Inferior parietal cortex (tissue), 1 donor: ENCODE measurements around the gene ESPN.

ENCODE experiments used
- DNase-seq: peaks from one replicate; pipeline ENCODE4 v3.0.0-alpha.2; 2016; ENCODE audit errors: extremely low spot score

Gene ESPN

GRCh38 chr1:6497215-6497866 is 72.8 kb downstream of the ESPN start:
- no peak for DNase-seq

GRCh38 chr1:6497867-6498575 is 73.4 kb downstream of the ESPN start:
- no peak for DNase-seq

GRCh38 chr1:6498576-6499111 is 74.1 kb downstream of the ESPN start:
- no peak for DNase-seq

- DNase-seq, result no peak
These were observed 74.7 kb downstream of the ESPN start for GRCh38 chr1:6499296-6499695.

GRCh38 chr1:6500544-6501278 is 76.1 kb downstream of the ESPN start:
- DNase-seq, result no peak

GRCh38 chr1:6501279-6501813 is 76.8 kb downstream of the ESPN start:
- no peak for DNase-seq

GRCh38 chr1:6502000-6502891 is 77.7 kb downstream of the ESPN start:
- no peak for DNase-seq

GRCh38 chr1:6503884-6504602 is 79.5 kb downstream of the ESPN start:
- DNase-seq, result no peak

- DNase-seq, result no peak
These were observed 80.3 kb downstream of the ESPN start for GRCh38 chr1:6504887-6505286.

- DNase-seq, result no peak
These were observed 81.0 kb downstream of the ESPN start for GRCh38 chr1:6505367-6506209.

- no peak for DNase-seq
These were observed 81.8 kb downstream of the ESPN start for GRCh38 chr1:6506210-6507036.

GRCh38 chr1:6507037-6507428 is 82.5 kb downstream of the ESPN start:
- no peak for DNase-seq

- no peak for DNase-seq
These were observed 82.9 kb downstream of the ESPN start for GRCh38 chr1:6507461-6507911.

- no peak for DNase-seq
These were observed 83.7 kb downstream of the ESPN start for GRCh38 chr1:6508154-6508815.

- DNase-seq, result no peak
These were observed 84.2 kb downstream of the ESPN start for GRCh38 chr1:6508816-6509189.

GRCh38 chr1:6509220-6509918 is 84.8 kb downstream of the ESPN start:
- no peak for DNase-seq

GRCh38 chr1:6509919-6510291 is 85.3 kb downstream of the ESPN start:
- no peak for DNase-seq

- no peak for DNase-seq
These were observed 85.9 kb downstream of the ESPN start for GRCh38 chr1:6510493-6510892.
